Activated CD8-positive, alpha-beta T cell treated with anti-CD3 and anti-CD28 coated beads for 36 hours (primary cell): ENCODE measurements around the gene B4GALNT4. TPM values are rescaled to one million over a fixed set of nuclear protein-coding genes. Genes with fewer than 3 reads are reported as not detected.
"Not testable (repeated sequence)": the region's sequence is repeated elsewhere in the genome, so short reads cannot be mapped to it uniquely, and the experiment has no call there.

Experiments
- ATAC-seq: fragments of 200-7000 bp; cut with Tn5 transposase; one replicate; pipeline ENCODE4 v1.10.0; 2021; ENCODE audit warnings: mild to moderate bottlenecking, moderate library complexity
- CTCF ChIA-PET: fragments of 350-600 bp; sonication (Branson Sonifier 250); formaldehyde crosslinking; loops from one replicate; lab custom pipeline; 2021; ENCODE audit warnings: antibody characterized with exemption; lab: Charles Lee
- POLR2A ChIA-PET: fragments of 350-600 bp; sonication (Branson Sonifier 250); formaldehyde crosslinking; loops from one replicate; lab custom pipeline; 2021; ENCODE audit warnings: antibody characterized with exemption; lab: Charles Lee
- DNase-seq: peaks from one replicate; pipeline ENCODE4 v3.0.0-alpha.2; 2020
- H3K27ac Mint-ChIP-seq: one replicate; pipeline ENCODE4 v1.8.0; 2021; ENCODE audit warnings: mild to moderate bottlenecking, mixed read lengths
- H3K27me3 Mint-ChIP-seq: one replicate; pipeline ENCODE4 v1.8.0; 2021; ENCODE audit warnings: mixed read lengths
- H3K36me3 Mint-ChIP-seq: one replicate; pipeline ENCODE4 v1.8.0; 2021; ENCODE audit warnings: low read depth, mixed read lengths
- H3K4me1 Mint-ChIP-seq: one replicate; pipeline ENCODE4 v1.8.0; 2021; ENCODE audit warnings: low read depth, mixed read lengths
- H3K4me3 Mint-ChIP-seq: one replicate; pipeline ENCODE4 v1.8.0; 2021; ENCODE audit warnings: mild to moderate bottlenecking, moderate library complexity, mixed read lengths
- H3K9me3 Mint-ChIP-seq: one replicate; pipeline ENCODE4 v1.8.0; 2021; ENCODE audit warnings: mixed read lengths
- CTCF ChIP-seq: fragments of 200-600 bp; IDR thresholded peaks from one replicate; pipeline ENCODE4 v1.8.0; 2022; ENCODE audit warnings: antibody characterized with exemption, mild to moderate bottlenecking
- intact Hi-C: fragments of 100-400 bp; cut with micrococcal nuclease; formaldehyde crosslinking; loops from one replicate; pipeline ENCODE4 v1.10.0; 2022
- total RNA-seq, 2 experiments: library from RNA; stranded (reverse); gene quantifications; one replicate each; pipeline ENCODE4 v1.2.3, GENCODE V29; 2021

B4GALNT4 gene
- total RNA-seq, 2 experiments from 2014 or later: 1.5 to 3.4 TPM

- DNase-seq (no peak), ATAC-seq (no peak)
- Mint-ChIP-seq H3K4me1 (peaks cover 58% of the 10 kb centered on the region), H3K36me3 (peaks cover 3% of the 10 kb centered on the region), H3K27ac (no peak overlapping the region), H3K4me3 (no peak overlapping the region), H3K27me3 (no peaks in the 10 kb centered on the region), H3K9me3 (peaks cover 3% of the 10 kb centered on the region)
- TF ChIP-seq CTCF: no peak
- CTCF ChIA-PET: interaction anchor here (1.2 kb wide), 1 partner anchor 82 kb away, joined by 3 read pairs; no protein-coding TSS in a partner anchor
- POLR2A ChIA-PET: interaction anchor here (1.0 to 2.2 kb wide), 2 partner anchors 8 to 22 kb away, joined by 3 to 9 read pairs; no protein-coding TSS in a partner anchor
- intact Hi-C loops: no loop called here
Measured at GRCh38 chr11:332651-333480, 36.4 kb upstream of the B4GALNT4 start.

GRCh38 chr11:333616-334263 is 35.6 kb upstream of the B4GALNT4 start:
- CTCF ChIA-PET: interaction anchor here (1.2 kb wide), 1 partner anchor 83 kb away, joined by 3 read pairs; no protein-coding TSS in a partner anchor
- H3K4me1 Mint-ChIP-seq: peaks cover 53% of the 10 kb centered on the region
- not testable (repeated sequence) for H3K36me3 Mint-ChIP-seq

GRCh38 chr11:334264-334994 is 34.9 kb upstream of the B4GALNT4 start:
- no peak for ATAC-seq
- POLR2A ChIA-PET: interaction anchor here (0.9 to 2.2 kb wide), 2 partner anchors 9 to 21 kb away, joined by 3 to 9 read pairs; no protein-coding TSS in a partner anchor
- no peak overlapping the region for H3K27ac Mint-ChIP-seq
- DNase-seq: no peak
- no peak overlapping the region for H3K4me3 Mint-ChIP-seq
- H3K27me3 Mint-ChIP-seq: no peaks in the 10 kb centered on the region
- peaks cover 48% of the 10 kb centered on the region for H3K4me1 Mint-ChIP-seq
- intact Hi-C loops: no loop called here
- CTCF ChIA-PET: no interaction called here
- H3K9me3 Mint-ChIP-seq: peaks cover 3% of the 10 kb centered on the region
- H3K36me3 Mint-ChIP-seq: peaks cover 3% of the 10 kb centered on the region
- TF ChIP-seq CTCF: no peak

More at GRCh38 chr11:333616-334263, 35.6 kb upstream of the B4GALNT4 start:
- DNase-seq, H3K4me3 Mint-ChIP-seq, intact Hi-C loops, ATAC-seq, H3K27me3 Mint-ChIP-seq, H3K27ac Mint-ChIP-seq, H3K9me3 Mint-ChIP-seq: not testable (repeated sequence)
- POLR2A ChIA-PET: interaction anchor here (0.9 to 2.2 kb wide), 3 partner anchors 7 to 22 kb away, joined by 3 to 9 read pairs (median 3); no protein-coding TSS in a partner anchor

- Mint-ChIP-seq H3K4me3 (no peak overlapping the region), H3K36me3 (peaks cover 3% of the 10 kb centered on the region), H3K27me3 (no peaks in the 10 kb centered on the region), H3K4me1 (peaks cover 39% of the 10 kb centered on the region), H3K9me3 (peaks cover 3% of the 10 kb centered on the region), H3K27ac (no peak overlapping the region)
- ATAC-seq (no peak), DNase-seq (no peak)
- no peak for TF ChIP-seq CTCF
- CTCF ChIA-PET: no interaction called here
- POLR2A ChIA-PET: interaction anchor here (1.0 to 1.1 kb wide), 3 partner anchors 8 to 19 kb away, joined by 3 to 4 read pairs (median 4); no protein-coding TSS in a partner anchor
- intact Hi-C loops: no loop called here
Measured at GRCh38 chr11:335779-336658, 33.3 kb upstream of the B4GALNT4 start.
